PC-9 (cell line): Measurements from ENCODE around the gene ENTHD1.

Experiments
- CTCF ChIP-seq: fragments of 200-600 bp; sonication (generic); conservative IDR thresholded peaks from 2 replicates; pipeline ENCODE4 v1.6.1; 2017; ENCODE audit warnings: mixed run types, antibody characterized with exemption, mild to moderate bottlenecking, moderate library complexity
- EZH2 ChIP-seq: fragments of 200-600 bp; sonication (generic); IDR thresholded peaks from 2 replicates; pipeline ENCODE4 v1.8.0; 2017; ENCODE audit warnings: antibody characterized with exemption, low read depth

- TF ChIP-seq CTCF = no peak
- no peak for TF ChIP-seq EZH2
Observed at GRCh38 chr22:39913321-39913720, 19.8 kb upstream of the ENTHD1 start.
